ENCODE results near the gene LMAN1L. TPM values are rescaled to one million over a fixed set of nuclear protein-coding genes. Genes with fewer than 3 reads are reported as not detected.

LMAN1L gene
- total RNA-seq, 1 donor from 2014 or later: not detected

- Histone ChIP-seq H3K27me3 (ENCODE audit: control insufficient read depth, insufficient read depth, low read length) (peaks cover 19% of the 10 kb centered on the region), H3K36me3 (ENCODE audit: control insufficient read depth, insufficient read depth, low read length) (no peaks in the 10 kb centered on the region), H3K4me3 (ENCODE audit: low read depth, low read length) (no peak overlapping the region)
- DNase-seq (ENCODE audit: low read depth): no peak
- TF ChIP-seq CTCF (IDR thresholded peaks at IDR 0.05; ENCODE audit: insufficient read depth, low read length, poor library complexity, severe bottlenecking): no peak
Measured at GRCh38 chr15:74821091-74821789, 8.6 kb downstream of the LMAN1L start.

GRCh38 chr15:74821790-74822158 is 9.1 kb downstream of the LMAN1L start:
- no peaks in the 10 kb centered on the region for H3K36me3 ChIP-seq (ENCODE audit: control insufficient read depth, insufficient read depth, low read length)

GRCh38 chr15:74822233-74822632 is 9.6 kb downstream of the LMAN1L start:
- Histone ChIP-seq H3K27me3 (ENCODE audit: control insufficient read depth, insufficient read depth, low read length) (peaks cover 28% of the 10 kb centered on the region), H3K4me3 (ENCODE audit: low read depth, low read length) (no peak overlapping the region), H3K36me3 (ENCODE audit: control insufficient read depth, insufficient read depth, low read length) (no peaks in the 10 kb centered on the region)
- TF ChIP-seq CTCF (IDR thresholded peaks at IDR 0.05; ENCODE audit: insufficient read depth, low read length, poor library complexity, severe bottlenecking): no peak
- no peak for DNase-seq (ENCODE audit: low read depth)

More at GRCh38 chr15:74821790-74822158, 9.1 kb downstream of the LMAN1L start:
- no peak for TF ChIP-seq CTCF (IDR thresholded peaks at IDR 0.05; ENCODE audit: insufficient read depth, low read length, poor library complexity, severe bottlenecking)
- Histone ChIP-seq H3K27me3 (ENCODE audit: control insufficient read depth, insufficient read depth, low read length) (peaks cover 23% of the 10 kb centered on the region), H3K4me3 (ENCODE audit: low read depth, low read length) (no peak overlapping the region)
- no peak for DNase-seq (ENCODE audit: low read depth)

GRCh38 chr15:74823324-74823723 is 10.7 kb downstream of the LMAN1L start:
- no peak for TF ChIP-seq CTCF (IDR thresholded peaks at IDR 0.05; ENCODE audit: insufficient read depth, low read length, poor library complexity, severe bottlenecking)
- Histone ChIP-seq H3K36me3 (ENCODE audit: control insufficient read depth, insufficient read depth, low read length) (no peaks in the 10 kb centered on the region), H3K27me3 (ENCODE audit: control insufficient read depth, insufficient read depth, low read length) (peaks cover 38% of the 10 kb centered on the region), H3K4me3 (ENCODE audit: low read depth, low read length) (no peak overlapping the region)
- DNase-seq (ENCODE audit: low read depth): no peak

- Histone ChIP-seq H3K27me3 (ENCODE audit: control insufficient read depth, insufficient read depth, low read length) (peaks cover 43% of the 10 kb centered on the region), H3K4me3 (ENCODE audit: low read depth, low read length) (no peak overlapping the region), H3K36me3 (ENCODE audit: control insufficient read depth, insufficient read depth, low read length) (no peaks in the 10 kb centered on the region)
- no peak for DNase-seq (ENCODE audit: low read depth)
- TF ChIP-seq CTCF (IDR thresholded peaks at IDR 0.05; ENCODE audit: insufficient read depth, low read length, poor library complexity, severe bottlenecking): no peak
Measured at GRCh38 chr15:74824976-74825375, 12.3 kb downstream of the LMAN1L start.

GRCh38 chr15:74825866-74826265 is 13.2 kb downstream of the LMAN1L start:
- Histone ChIP-seq H3K4me3 (ENCODE audit: low read depth, low read length) (no peak overlapping the region), H3K36me3 (ENCODE audit: control insufficient read depth, insufficient read depth, low read length) (no peaks in the 10 kb centered on the region), H3K27me3 (ENCODE audit: control insufficient read depth, insufficient read depth, low read length) (peaks cover 43% of the 10 kb centered on the region)
- no peak for TF ChIP-seq CTCF (IDR thresholded peaks at IDR 0.05; ENCODE audit: insufficient read depth, low read length, poor library complexity, severe bottlenecking)
- DNase-seq (ENCODE audit: low read depth): no peak
